A204.1 (cell line): Measurements from ENCODE around the gene IZUMO2.
"Not testable (repeated sequence)": the region's sequence is repeated elsewhere in the genome, so short reads cannot be mapped to it uniquely, and the experiment has no call there.

Experiments
- FAIRE-seq: peaks from 2 replicates; lab custom pipeline; 2012; peaks lifted over from hg19 to GRCh38; lab: Jason Lieb, UNC

IZUMO2 gene

DNA sequence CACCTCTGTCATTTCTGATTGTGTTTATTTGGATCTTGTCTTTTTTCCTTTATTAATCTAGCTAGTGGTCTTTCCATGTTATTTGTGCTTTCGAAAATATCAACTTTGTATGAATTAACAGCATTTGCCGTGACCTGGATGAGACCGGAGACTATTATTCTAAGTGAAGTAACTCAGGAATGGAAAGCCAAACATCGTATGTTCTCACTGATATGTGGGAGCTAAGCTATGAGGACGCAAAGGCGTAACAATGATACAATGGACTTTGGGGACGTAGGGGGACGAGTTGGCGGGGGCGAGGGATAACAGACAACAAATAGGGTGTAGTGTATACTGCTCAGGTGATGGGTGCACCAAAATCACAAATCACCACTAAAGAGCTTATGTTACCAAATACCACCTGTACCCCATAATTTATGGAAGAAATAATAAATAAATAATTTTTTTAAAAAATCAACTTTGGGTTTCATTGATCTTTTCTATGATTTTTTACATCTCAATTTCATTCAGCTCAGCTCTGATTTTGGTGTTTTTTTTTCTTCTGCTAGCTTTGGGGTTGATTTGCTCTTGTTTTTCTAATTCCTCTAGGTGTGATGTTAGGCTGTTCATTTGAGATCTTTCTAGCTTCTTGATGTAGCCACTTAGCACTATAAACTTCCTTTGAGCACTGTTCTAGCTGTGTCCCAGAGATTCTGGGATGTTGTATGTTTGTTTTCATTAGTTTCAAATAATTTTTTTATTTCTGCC is 27.1 kb downstream of the IZUMO2 start:
- FAIRE-seq: not testable (repeated sequence)

DNA sequence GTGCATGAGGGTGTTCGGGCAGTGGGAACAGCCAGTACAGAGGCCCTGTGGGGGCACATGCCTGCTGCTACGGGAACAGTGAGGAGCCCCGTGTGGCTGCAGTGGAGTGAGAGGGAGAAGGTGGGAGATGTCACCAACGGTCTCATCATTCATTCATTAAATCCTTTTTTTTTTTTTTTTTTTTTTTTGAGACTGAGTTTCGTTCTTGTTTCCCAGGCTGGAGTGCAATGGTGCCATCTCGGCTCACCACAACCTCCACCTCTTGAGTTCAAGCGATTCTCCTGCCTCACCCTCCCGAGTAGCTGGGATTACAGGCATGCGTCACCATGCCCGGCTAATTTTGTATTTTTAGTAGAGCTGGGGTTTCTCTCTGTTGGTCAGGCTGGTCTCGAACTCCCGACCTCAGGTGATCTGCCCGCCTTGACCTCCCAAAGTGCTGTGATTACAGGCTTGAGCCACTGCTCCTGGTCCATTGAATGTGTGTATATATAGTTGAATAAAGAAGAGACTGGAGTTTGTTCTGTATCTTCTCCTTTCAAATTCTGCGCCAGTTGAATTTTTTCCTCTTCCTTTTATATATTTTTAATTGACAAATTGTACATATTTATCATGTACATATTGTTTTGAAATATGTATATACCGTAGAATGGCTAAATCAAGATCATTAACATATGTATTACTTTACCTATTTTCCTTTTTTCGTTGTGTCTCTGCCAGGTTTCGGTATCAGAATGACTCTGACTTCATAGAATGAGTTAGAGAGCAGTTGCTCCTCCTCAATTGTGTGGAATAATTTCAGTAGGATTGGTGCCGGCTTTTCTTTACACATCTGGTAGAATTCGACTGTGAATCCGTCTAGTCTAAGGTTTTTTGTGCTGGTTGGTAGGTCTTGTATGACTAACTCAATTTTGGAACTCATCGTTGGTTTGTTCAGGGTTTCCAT is 28.0 kb downstream of the IZUMO2 start:
- not testable (repeated sequence) for FAIRE-seq

DNA sequence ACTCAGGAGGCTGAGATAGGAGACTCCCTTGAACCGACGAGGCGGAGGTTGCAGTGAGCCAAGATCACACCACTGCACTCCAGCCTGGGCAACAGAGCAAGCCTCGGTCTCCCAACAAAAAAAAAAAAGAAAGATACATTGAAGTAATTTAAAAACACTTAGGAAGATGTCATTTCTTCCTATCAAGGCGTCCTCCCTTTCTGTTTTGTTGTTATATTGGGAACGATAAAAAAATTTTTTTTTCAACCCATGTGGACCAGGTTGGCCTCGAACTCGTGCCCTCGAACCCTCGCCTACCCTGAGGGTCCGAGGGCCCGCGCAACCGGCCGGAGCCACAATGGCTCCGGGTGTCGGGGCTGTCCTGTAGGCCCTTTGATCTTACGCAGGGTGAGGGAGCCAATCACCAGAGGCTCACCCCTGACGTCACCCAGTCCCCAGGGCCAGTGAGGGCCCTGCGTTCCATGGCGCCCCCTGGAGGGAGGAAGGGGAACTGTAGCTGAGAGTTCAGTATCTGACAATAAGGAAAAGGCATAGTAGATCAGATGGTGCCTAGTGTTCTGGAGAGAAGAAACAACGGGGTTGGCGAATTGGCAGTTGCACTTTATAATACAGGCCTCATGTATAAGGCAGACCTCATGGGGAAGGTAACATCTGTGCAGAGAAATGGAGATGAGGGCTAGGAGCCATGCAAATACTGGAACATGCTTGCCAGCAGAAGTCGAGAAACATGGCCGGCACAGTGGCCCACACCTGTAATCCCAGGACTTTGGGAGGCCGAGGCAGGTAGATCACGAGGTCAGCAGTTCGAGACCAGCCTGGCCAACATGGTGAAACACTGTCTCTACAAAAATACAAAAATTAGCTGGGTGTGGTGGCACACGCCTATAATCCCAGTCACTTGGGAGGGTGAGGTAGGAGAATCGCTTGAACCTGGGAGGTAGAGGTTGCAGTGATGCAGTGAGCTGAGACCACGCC is 29.3 kb downstream of the IZUMO2 start:
- not testable (repeated sequence) for FAIRE-seq

DNA sequence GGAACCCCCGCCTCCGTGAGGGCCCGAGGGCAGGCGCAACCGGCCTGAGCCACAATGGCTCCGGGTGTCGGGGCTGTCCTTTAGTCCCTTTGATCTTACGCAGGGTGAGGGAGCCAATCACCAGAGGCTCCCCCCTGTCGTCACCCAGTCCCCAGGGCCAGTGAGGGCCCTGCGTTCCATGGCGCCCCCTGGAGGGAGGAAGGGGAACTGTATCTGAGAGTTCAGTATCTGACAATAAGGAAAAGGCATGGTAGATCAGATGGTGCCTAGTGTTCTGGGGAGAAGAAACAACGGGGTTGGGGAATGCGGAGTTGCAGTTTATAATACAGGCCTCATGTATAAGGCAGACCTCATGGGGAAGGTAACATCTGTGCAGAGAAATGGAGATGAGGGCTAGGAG is 59.1 kb downstream of the IZUMO2 start:
- FAIRE-seq: not testable (repeated sequence)

DNA sequence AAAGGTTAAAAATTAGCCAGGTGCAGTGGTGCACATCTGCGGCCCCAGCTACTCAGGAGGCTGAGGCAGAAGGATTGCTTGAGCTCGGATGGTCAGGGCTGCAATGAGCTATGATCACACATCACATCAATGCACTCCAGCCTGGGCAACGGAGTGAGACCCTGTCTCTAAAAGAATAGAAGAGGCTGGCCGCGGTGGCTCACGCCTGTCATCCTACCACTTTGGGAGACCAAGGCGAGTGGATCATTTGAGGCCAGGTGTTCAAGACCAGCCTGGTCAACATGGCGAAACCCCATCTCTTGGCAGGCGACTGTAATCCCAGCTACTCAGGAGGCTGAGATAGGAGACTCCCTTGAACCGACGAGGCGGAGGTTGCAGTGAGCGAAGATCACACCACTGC is 59.7 kb downstream of the IZUMO2 start:
- FAIRE-seq: not testable (repeated sequence)
